ENCODE results near the gene TMED6. TPM values are rescaled to one million over a fixed set of nuclear protein-coding genes. Genes with fewer than 3 reads are reported as not detected.

The TMED6 gene
- total RNA-seq, 4 donors from 2014 or later: not detected

GRCh38 chr16:69316595-69317034 lies 35.0 kb downstream of the TMED6 start:
- TF ChIP-seq CTCF (IDR thresholded peaks at IDR 0.05) (no peak), POLR2A (IDR thresholded peaks at IDR 0.05) (no peak)
- H3K27me3 ChIP-seq: no peaks in the 10 kb centered on the region
- DNase-seq: no peak
- no peaks in the 10 kb centered on the region for H3K9me3 ChIP-seq
- intact Hi-C loops (cut with DNase I): no loop called here
- H3K4me3 ChIP-seq: no peak overlapping the region
- WGBS, 2 donors: 62 to 87% methylated on average over 2 to 8 of the region's 17 CpGs
- peaks cover 0 to 38% (median 14%) of the 10 kb centered on the region in 3 donors for H3K4me1 ChIP-seq
- H3K27ac ChIP-seq: no peak overlapping the region
- peaks cover 54 to 87% (median 56%) of the 10 kb centered on the region in 3 donors for H3K36me3 ChIP-seq

GRCh38 chr16:69315486-69316311 lies 35.9 kb downstream of the TMED6 start:
- no peak for DNase-seq
- no peak overlapping the region for H3K4me3 ChIP-seq
- peaks cover under 1 to 39% (median 14%) of the 10 kb centered on the region in 3 donors for H3K4me1 ChIP-seq
- peaks cover 45 to 78% (median 47%) of the 10 kb centered on the region in 3 donors for H3K36me3 ChIP-seq
- intact Hi-C loops (cut with DNase I): no loop called here
- H3K9me3 ChIP-seq: no peaks in the 10 kb centered on the region
- no peak overlapping the region for H3K27ac ChIP-seq
- no peaks in the 10 kb centered on the region for H3K27me3 ChIP-seq
- 65 to 72% methylated on average over 12 to 19 of the region's 30 CpGs for WGBS, 2 donors
- no peak for TF ChIP-seq POLR2A (IDR thresholded peaks at IDR 0.05)
- TF ChIP-seq CTCF (IDR thresholded peaks at IDR 0.05): no peak

- TF ChIP-seq POLR2A (IDR thresholded peaks at IDR 0.05): no peak
- no peak for TF ChIP-seq CTCF (IDR thresholded peaks at IDR 0.05)
- H3K27me3 ChIP-seq: no peaks in the 10 kb centered on the region
- DNase-seq: no peak
- no peak overlapping the region for H3K4me3 ChIP-seq
- peaks cover 33 to 66% (median 35%) of the 10 kb centered on the region in 3 donors for H3K36me3 ChIP-seq
- intact Hi-C loops (cut with DNase I): no loop called here
- no peaks in the 10 kb centered on the region for H3K9me3 ChIP-seq
- peaks cover 5 to 45% (median 17%) of the 10 kb centered on the region in 3 donors for H3K4me1 ChIP-seq
- no peak overlapping the region for H3K27ac ChIP-seq
- WGBS, 2 donors: 84 to 95% methylated on average over 3 to 7 of the region's 11 CpGs
Observed at GRCh38 chr16:69314534-69314933, 37.1 kb downstream of the TMED6 start.

- intact Hi-C loops (cut with DNase I): no loop called here
- Histone ChIP-seq H3K27ac (no peak overlapping the region), H3K27me3 (no peaks in the 10 kb centered on the region), H3K4me3 (no peak overlapping the region), H3K4me1 (peaks cover 5 to 45% (median 17%) of the 10 kb centered on the region in 3 donors), H3K9me3 (no peaks in the 10 kb centered on the region), H3K36me3 (peaks cover 22 to 55% (median 26%) of the 10 kb centered on the region in 3 donors)
- WGBS, 2 donors: 91 to 93% methylated on average over 5 of the region's 5 CpGs
- TF ChIP-seq POLR2A (IDR thresholded peaks at IDR 0.05) (no peak), CTCF (IDR thresholded peaks at IDR 0.05) (no peak)
- no peak for DNase-seq
Observed at GRCh38 chr16:69313469-69313868, 38.1 kb downstream of the TMED6 start.
